Activated naive CD4-positive, alpha-beta T cell treated with anti-CD3 and anti-CD28 coated beads, Interleukin-2, amount 10 ng/mL, durations not matched to agents 7 days and 5 days (primary cell): Measurements from ENCODE around the gene SNORC.
A peak's percentile ranks its signal among the peaks of the same experiment; 100 is the strongest.

Experiments
- CTCF ChIA-PET: fragments of 350-600 bp; sonication (Branson Sonifier 250); formaldehyde crosslinking; loops from one replicate; lab custom pipeline; 2021; ENCODE audit warnings: antibody characterized with exemption; lab: Charles Lee
- DNase-seq: peaks from one replicate; pipeline ENCODE4 v3.0.0-alpha.2; 2020
- H3K27ac Mint-ChIP-seq: one replicate; pipeline ENCODE4 v1.8.0; 2021; ENCODE audit warnings: mild to moderate bottlenecking, moderate library complexity, mixed read lengths
- H3K27me3 Mint-ChIP-seq: one replicate; pipeline ENCODE4 v1.8.0; 2021; ENCODE audit warnings: mild to moderate bottlenecking, mixed read lengths
- H3K36me3 Mint-ChIP-seq: one replicate; pipeline ENCODE4 v1.8.0; 2021; ENCODE audit warnings: mixed read lengths
- H3K4me1 Mint-ChIP-seq: one replicate; pipeline ENCODE4 v1.8.0; 2021; ENCODE audit warnings: mixed read lengths
- H3K4me3 Mint-ChIP-seq: one replicate; pipeline ENCODE4 v1.8.0; 2021; ENCODE audit warnings: mild to moderate bottlenecking, moderate library complexity, mixed read lengths
- H3K9me3 Mint-ChIP-seq: one replicate; pipeline ENCODE4 v1.8.0; 2021; ENCODE audit warnings: mixed read lengths

SNORC gene

GRCh38 chr2:232926431-232926939, 56.4 kb downstream of the SNORC start:
- H3K4me3 Mint-ChIP-seq, result peak overlapping the region; percentile 63
- H3K27ac Mint-ChIP-seq, result no peak overlapping the region
- peaks cover 7% of the 10 kb centered on the region for H3K4me1 Mint-ChIP-seq
- peaks cover 81% of the 10 kb centered on the region for H3K27me3 Mint-ChIP-seq
- H3K9me3 Mint-ChIP-seq, result no peaks in the 10 kb centered on the region
- no peaks in the 10 kb centered on the region for H3K36me3 Mint-ChIP-seq
- DNase-seq, result no peak
- CTCF ChIA-PET, result no interaction called here

GRCh38 chr2:232927032-232927792, 57.1 kb downstream of the SNORC start:
- peak; percentile 30 for DNase-seq
- Mint-ChIP-seq H3K9me3 (no peaks in the 10 kb centered on the region), H3K27me3 (peaks cover 83% of the 10 kb centered on the region), H3K4me1 (peaks cover 7% of the 10 kb centered on the region), H3K27ac (no peak overlapping the region), H3K4me3 (peak overlapping the region; percentile 63), H3K36me3 (no peaks in the 10 kb centered on the region)
- CTCF ChIA-PET, result no interaction called here

GRCh38 chr2:232927793-232928550, 57.9 kb downstream of the SNORC start:
- peaks cover 87% of the 10 kb centered on the region for H3K27me3 Mint-ChIP-seq
- CTCF ChIA-PET, result no interaction called here
- no peaks in the 10 kb centered on the region for H3K36me3 Mint-ChIP-seq
- H3K4me3 Mint-ChIP-seq, result no peak overlapping the region
- H3K4me1 Mint-ChIP-seq, result peaks cover 7% of the 10 kb centered on the region
- H3K9me3 Mint-ChIP-seq, result no peaks in the 10 kb centered on the region
- no peak overlapping the region for H3K27ac Mint-ChIP-seq
- DNase-seq, result no peak
